Sciatic nerve (tissue), 2 donors: Measurements from ENCODE around the gene TBC1D10A. TPM values are rescaled to one million over a fixed set of nuclear protein-coding genes. Genes with fewer than 3 reads are reported as not detected.

Source experiments
- ATAC-seq: fragments of 200-7000 bp; cut with Tn5 transposase; one replicate; pipeline ENCODE4 v1.9.1; 2020; ENCODE audit warnings: mild to moderate bottlenecking, moderate library complexity
- DNase-seq: peaks from one replicate; pipeline ENCODE4 v3.0.0-alpha.2; 2020; ENCODE audit warnings: low spot score
- intact Hi-C: fragments of 100-400 bp; cut with DNase I; formaldehyde crosslinking; loops from one replicate; pipeline ENCODE4 v1.14.2; 2022
- total RNA-seq: library from RNA; stranded (reverse); fragmentation: NEBNext Ultra II Directional; extraction: Animal tissue kit (Norgen Biotek cat#: 25700); gene quantifications from one replicate; pipeline ENCODE4 v1.2.1, GENCODE V29; 2021
- donor health status: DM: no; HTN: no; CAD: no.
- donor health status: DM: no; HTN: no; CAD: no.

The TBC1D10A gene
- total RNA-seq, 1 donor from 2014 or later, result 29.4 TPM

DNA sequence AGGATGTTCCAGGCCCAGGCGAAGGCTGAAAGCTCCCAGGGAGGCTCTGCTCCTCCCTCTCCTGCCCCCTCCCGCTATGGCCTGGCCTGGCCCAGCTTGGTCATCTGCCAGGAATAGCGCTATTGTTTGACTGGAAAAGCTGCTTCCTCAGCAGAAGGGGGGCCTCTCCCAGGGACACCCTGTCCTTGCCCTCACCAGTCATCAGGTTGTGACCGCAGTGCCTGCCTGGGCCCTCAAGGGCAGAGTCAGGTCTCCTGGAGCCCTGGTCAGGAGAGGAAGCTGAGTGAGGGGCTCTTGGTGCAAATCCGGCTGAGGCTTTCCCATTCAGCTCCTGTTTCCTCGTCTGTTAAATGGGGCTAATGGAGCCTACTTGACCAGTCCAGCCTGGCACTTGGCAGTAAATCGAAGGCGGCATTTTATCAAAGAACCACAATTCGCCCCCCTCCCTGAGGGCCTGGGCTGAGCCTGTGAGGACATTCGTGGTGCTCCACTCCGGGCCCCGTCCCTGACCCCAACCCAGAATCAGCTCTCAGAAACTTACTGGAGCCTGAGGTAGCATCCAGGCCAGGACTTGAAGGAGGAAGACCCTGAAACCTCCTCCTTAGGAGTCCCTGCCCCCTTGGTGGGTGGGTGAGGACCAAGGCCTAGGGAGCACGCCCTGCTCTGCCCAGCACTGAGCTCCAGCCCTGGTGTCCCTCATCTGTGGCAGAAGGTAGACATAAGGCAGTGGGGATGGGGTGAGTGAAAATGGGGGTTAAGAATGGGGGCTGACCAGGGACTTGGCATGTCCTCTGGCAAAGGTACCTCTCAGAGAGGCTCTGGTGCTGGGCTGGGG is 35.5 kb downstream of the TBC1D10A start:
- intact Hi-C loops, result no loop called here
- DNase-seq (peak; percentile 91), ATAC-seq (peak; percentile 51)

DNA sequence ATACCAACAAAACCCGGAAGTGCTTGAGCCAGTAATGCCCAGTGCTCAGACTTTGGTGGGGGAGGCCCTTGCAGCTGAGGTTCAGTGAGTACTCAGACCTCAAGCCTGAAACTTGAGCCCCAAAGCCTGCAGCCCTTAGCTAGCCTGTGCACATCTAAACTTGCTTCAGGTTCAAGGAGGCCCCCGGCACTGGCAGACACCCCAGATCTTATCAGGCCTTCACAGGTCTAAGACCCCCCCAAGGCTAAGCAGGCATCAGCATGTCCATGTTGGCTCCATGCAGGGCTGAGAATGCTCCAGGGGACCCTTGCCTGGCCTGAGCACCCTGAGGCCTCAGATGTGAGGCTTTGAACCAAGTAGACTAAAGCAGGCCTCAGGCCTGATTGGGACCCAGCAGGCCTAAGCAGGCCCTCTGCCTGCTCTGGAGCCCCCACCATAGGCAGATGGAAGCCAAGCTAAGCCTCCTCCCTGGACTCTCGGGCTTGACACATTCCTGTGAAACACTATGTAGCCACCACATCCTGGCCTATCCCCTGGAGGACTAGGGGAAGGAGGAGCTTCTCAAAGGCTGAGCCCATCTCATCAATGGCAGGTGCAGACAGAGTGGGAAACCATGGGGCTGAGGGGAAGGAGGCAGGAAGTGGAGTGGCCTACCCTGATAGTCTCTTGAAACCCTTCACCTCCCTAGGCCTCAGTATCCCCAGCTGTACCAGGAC is 36.2 kb downstream of the TBC1D10A start:
- no peak for DNase-seq

DNA sequence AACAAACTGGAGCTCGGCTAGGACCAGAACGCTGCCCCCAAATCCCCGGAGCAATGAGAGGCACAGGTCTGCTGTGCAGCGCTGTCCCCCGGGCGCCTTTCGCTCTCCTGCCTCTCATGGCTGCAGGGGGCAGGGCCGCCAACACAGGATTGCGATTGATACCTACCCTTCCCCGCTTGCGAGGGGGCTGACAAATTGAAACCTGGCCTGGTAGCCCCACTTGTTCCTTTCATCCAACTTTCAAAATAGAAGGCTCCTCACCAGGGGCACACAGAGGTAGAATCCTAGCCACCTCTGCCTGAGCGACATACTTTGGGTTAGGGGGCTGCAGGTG is 36.8 kb downstream of the TBC1D10A start:
- peak; percentile 10 for ATAC-seq
- DNase-seq, result peak; percentile 76

More for the DNA sequence above, 36.2 kb downstream of the TBC1D10A start:
- intact Hi-C loops, result no loop called here
- ATAC-seq, result peak; percentile 27

DNA sequence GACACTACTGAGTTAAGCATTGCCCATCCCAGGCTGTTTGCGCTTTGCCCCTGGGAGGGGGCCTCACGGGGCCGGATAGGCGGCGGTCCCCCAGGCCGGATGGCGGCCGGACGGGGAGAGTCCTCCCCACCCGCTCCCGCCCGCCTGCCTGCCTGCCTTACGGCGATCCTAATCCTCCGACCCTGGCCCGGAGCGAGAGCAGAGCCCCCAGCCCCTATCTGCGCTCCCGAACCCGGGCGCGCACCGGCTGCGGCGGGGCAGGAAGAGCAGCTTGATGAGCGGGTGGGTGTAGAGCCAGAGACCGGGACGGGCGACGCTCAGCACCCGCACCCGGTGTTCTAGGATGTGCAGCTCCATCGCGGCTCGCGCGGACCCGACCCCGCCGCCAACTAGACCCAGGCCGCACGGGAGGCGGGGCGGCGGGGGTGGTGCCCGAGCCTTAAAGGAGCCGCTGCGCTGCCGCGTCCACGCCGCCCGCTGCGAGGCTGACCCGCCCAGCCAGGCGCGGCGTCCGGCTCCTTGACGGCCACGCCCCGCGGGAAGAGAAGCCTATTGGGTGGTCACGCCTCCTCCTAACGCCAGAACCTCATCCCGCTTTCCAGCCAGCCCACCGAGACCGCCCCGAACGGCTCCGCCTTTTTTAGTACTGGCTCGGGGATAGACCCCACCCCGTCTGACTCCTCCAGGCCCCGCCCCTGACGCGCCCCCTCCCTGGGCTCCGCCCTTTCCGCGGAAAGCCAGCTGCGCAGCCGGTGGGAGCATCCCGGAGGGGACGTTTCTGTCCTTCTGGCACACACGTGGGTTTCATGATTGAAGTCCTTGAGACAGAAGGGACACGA is 37.4 kb downstream of the TBC1D10A start, which contains the start of gene CASTOR1:
CASTOR1 (minus strand) TSS at position 365 of the 839 bp plus-strand sequence; CDS start at position 357, 8 bp downstream.
- intact Hi-C loops, result loop anchor here (5.0 kb wide), 1 partner anchor 98 kb away; the partner anchor contains the start of gene RNF215
- peak; percentile 91 for ATAC-seq
- peak; percentile 99 for DNase-seq

More for the DNA sequence above, 36.8 kb downstream of the TBC1D10A start:
- intact Hi-C loops, result loop anchor here (5.0 kb wide), 1 partner anchor 97 kb away; the partner anchor contains the start of gene RNF215

DNA sequence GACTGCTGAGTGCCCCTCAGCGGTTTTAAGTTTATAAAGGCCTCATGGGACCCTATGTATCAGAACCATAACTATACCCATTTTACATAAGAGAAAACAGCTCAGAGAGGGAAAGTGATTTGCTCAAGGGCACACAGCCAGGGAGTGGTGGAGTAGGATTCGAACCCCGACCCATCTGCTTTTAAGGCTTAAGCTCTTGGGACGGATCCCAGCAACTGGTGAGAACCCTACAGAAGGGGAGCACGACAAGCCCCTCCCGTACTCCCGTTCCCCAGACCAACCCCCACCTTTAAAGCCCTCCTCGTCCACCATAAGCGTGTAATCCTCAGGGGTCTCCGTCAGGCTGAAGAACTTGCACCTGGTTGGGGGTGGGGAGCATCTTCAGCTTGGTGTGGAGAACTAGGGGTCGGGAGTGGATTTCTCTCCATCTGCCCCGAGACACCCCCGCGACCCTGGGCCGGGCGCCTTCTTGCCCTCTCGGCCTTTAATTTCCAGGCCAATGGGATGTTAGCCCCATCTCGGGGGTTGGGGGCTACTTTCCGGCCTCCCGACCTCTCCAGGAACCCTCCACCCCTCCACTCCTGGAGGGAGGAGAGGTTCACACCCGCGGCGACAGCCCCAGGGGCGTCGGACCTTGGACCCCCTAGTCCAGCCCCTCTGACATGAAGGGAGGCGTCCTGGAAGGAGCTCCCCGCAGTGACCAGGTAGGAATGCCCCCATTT is 38.2 kb downstream of the TBC1D10A start:
- ATAC-seq, result no peak
- intact Hi-C loops, result loop anchor here (5.0 kb wide), 1 partner anchor 99 kb away; the partner anchor contains the start of gene RNF215
- DNase-seq, result no peak

DNA sequence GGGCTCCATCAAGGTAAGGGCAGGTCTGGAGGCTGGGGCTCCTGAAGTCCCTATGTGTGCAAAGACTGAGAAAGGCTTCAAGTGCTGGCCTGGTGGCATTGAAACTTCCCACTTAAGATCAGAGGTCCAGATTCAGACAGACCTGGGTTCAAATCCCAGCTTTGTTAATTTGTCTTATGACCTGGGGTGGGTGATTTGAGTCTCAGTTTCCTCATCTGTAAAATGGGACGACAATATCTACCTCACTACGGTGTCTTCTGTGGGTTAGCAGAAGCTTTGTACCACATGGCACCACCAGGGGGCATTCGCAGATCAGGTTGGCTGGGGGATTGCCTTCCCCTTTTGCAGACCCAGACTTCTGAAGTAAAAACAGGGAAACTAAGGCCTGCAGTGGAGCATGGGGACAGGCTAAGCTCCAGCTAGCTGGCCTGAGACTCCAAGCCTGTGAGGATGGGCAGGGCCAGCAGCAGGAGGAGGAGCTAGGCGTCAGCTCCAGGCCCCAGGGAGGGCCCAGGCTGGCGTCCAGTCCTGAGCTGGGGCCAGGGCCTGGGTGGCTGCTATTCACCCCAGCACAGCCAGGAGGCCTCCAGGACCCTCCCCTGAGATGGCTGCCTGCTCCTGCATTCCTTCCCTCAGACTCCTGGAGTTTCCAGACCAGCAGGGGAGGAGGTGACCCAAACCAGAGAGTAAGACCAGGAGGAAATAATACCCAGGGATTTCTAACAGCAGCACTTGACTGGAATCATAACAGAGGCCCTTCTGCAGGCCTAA is 38.9 kb downstream of the TBC1D10A start:
- peak; percentile 80 for ATAC-seq
- intact Hi-C loops, result loop anchor here (5.0 kb wide), 1 partner anchor 99 kb away; the partner anchor contains the start of gene RNF215
- DNase-seq, result peak; percentile 92

DNA sequence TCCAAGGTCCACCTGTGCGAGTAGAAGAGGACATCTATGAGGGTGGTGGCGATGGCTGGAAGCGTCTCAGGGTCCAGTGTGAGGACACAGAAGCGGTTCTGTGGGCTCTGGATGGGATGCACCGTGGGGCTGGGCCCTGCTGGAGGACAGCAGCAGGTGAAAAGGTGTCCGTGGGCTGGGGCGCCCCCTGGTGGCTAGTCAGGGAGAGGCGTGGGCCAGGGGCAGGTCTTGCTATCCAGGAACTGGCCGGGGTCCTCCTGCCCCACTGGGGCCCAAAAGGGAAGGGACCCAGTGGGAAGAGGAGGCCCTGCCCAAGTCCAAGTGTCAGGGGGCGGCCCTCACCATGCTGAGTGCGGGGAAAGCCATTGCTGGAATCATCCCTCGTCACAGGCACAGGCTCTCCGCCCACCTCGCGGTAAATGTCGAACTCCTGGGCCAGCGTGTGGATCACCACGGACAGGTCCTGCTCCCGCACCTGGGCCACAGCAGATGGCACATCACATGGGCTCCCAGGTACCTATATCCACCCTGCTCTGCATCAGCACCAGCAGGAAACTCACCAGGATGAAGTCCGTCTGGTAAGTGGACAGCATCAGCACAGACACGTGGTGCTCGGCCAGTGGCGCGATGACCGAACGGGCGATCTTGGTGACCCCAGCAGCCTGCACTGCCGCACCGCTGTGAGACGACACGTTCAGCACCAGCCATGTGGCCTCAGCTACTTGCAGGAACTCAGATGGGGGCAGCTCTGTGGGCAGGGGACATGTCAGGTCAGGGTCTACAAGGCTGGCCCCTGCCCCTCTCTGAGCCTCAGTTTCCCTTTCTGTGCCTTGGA is 39.7 kb downstream of the TBC1D10A start:
- no peak for ATAC-seq
- peak; percentile 85 for DNase-seq
- intact Hi-C loops, result loop anchor here (5.0 kb wide), 1 partner anchor 100 kb away; the partner anchor contains the start of gene RNF215

DNA sequence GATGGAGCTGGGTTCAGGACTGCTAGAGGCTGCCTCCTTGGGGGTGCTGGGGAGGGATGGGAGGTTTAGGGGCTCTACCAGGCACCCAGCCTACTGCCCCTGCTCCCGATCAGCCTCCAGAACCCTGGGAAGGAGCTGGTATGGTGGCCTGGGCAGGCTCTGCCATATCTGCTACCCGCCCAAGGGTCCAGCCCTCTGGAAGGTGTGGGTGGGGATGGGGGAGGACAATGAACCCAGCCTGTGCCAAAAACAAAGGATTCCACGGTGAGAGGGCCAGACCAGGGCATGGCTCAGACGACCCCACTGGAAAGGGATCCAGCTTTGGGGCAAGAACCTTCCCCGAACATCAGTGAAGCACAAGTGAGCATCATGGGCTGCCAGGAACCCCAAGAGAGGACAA is 40.4 kb downstream of the TBC1D10A start:
- no peak for DNase-seq
- no peak for ATAC-seq
- intact Hi-C loops, result loop anchor here (5.0 kb wide), 1 partner anchor 101 kb away; the partner anchor contains the start of gene RNF215

DNA sequence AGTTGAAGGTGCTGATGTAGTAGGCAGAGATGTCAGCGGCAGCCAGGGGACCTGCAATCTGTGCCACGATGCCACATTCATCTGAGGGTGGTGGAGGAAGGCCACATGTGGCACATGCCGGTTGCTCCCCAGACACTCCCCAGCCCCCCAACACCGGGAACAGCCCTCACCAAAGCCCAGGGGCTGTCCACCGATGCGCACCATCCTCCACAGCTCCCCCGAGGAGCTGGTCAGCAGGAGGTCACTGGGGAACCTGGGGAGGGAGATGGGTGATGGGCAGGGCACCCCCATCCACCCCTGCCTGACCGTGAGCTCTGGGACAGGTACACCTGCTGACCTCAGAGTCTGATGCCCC is 40.9 kb downstream of the TBC1D10A start:
- ATAC-seq (no peak), DNase-seq (no peak)
- intact Hi-C loops, result loop anchor here (5.0 kb wide), 1 partner anchor 101 kb away; the partner anchor contains the start of gene RNF215

DNA sequence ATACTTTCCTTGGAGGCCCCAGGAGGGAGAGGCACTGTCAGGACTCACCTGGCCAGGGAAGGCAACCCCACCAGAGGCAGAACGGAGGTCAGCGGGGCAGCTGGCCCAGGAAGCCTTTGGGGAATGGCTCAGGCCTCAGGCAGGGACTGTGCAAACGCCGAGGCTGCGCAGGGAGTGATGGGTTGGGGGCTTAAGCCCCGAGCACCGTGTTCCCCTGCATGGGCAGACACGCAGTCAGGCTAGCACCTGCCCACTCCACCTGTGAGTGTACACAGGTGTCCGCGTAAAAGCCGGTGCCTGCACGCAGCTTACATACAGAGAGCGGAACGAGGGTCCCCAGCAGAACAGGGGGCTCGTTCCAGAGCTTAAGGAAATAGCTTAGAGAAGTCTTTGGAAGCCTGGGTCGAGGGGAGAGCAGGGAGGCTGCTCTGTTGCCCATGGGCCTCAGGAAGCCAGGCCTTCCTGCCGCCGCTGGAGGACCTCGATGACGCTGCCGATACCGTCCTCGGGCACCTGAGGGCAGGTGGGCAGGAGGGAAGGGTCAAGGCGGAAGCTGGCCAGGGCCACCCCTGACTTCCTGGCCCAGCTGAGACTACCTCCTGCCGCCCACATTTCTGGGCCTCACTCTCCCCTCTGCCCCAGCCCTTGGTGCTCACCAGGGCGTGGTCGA is 41.4 kb downstream of the TBC1D10A start:
- DNase-seq, result no peak
- ATAC-seq, result no peak
- intact Hi-C loops, result loop anchor here (5.0 kb wide), 1 partner anchor 102 kb away; the partner anchor contains the start of gene RNF215

DNA sequence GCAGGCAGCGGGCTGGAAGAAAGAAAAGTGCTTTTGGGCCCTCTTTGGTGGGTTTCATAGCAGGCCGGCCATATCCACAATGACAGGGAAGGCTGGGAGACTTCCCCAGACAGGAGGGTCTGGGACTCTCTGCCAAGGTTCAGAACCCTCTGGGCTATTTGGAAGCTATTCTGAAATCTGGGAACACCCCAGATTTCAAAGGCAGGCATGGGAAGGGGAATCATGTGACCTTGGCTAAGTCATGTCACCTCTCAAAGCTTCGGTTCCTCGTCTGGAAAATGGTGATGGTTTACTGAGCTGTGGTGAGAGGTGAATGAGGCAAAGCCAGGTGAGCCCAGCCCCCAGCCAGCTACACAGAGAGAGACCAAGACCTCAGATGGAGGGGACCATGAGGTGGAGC is 42.1 kb downstream of the TBC1D10A start:
- intact Hi-C loops, result loop anchor here (5.0 kb wide), 1 partner anchor 103 kb away; the partner anchor contains the start of gene RNF215
- DNase-seq (no peak), ATAC-seq (no peak)

DNA sequence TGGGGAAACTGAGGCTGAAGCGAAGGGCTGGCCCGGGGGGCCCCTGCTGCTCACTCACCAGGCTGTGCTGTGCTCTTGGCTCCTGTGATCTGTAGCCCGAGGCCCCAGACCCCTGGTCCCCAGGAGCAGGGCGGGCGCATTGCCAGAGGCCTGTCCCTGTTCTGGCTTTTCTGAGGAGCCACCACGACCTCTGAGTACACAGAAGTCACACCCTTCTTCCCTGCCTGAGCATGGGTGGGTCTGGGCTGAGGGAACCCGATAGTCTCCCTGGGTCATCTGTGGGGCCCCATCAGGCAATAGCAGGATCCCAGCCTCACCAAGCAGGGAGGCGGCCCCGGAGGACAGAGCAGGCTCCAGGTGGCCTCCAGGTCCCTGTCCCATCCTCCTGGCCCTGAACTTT is 42.6 kb downstream of the TBC1D10A start:
- intact Hi-C loops, result no loop called here
- ATAC-seq (no peak), DNase-seq (no peak)

DNA sequence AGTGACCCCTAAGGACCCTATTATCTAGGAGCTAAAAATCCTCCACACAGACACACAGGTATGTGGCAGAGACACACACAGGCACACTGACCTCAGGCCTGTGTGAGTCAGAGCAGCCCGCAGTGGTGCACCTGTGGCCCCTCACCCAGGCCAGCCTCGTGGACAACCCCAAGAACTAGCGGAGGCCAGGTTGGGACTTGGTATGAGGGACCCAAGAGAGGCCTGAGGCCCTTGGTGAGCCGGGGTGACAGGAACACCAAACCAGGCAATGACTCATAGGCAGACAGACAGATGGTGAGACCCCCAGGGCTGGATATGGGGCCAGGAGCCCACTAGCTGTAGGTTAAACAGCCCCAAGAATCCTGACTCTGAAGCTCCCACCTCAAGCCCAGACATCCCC is 43.4 kb downstream of the TBC1D10A start:
- ATAC-seq (no peak), DNase-seq (no peak)
- intact Hi-C loops, result no loop called here

DNA sequence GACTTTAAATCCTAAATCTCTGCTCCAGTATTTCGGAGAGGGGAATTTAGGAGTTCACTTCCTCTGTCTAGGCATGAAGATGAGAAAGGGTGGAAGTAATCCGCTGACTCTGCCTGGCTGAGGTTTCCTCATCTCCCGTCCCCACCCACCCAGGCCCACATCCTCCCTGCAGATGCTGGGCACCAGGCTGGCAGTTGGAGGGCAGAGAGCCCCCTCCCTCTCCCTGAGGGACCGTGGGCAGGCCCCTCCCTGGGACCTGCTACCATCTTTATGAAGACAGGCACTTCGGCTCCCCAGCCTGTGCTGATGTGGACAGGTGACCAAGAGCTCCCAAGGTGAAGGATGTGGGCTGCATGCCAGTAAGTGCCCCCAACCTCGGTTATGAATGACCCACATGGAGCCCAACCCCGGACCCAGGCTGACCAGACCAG is 44.1 kb downstream of the TBC1D10A start:
- ATAC-seq (no peak), DNase-seq (no peak)
- intact Hi-C loops, result no loop called here

DNA sequence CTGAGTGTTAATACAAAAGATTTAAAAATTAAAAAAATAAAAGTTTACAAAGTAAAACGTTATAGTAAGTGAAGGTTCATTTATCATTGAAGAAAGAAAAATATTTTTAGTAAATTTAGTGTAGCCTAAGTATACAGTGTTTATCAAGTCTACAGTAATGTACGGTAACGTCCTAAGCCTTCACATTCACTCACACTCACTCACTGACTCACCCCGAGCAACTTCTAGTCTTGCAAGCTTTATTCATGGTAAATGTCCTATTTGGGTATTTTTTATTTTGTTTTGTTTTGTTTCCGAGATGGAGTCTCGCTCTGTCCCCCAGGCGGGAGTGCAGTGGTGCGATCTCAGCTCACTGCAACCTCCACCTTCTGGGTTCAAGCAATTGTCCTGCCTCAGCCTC is 46.2 kb downstream of the TBC1D10A start:
- no peak for ATAC-seq

DNA sequence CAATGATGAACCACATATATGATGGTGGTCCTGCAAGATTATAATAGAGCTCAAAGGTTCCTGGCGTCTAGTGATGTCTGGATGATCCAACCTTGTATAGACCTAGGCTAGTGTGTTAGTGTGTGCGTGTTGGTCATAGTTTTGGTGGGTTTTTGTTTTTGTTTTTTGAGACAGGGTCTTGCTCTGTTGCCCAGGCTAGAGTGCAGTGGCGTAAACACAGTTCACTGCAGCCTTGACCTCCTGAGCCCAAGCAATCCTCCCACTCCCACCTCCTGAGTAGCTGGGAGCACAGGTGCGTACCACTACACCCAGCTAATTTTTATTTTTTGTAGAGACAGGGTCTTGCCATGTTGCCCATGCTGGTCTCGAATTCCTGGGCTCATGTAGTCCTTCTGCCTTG is 46.8 kb downstream of the TBC1D10A start:
- intact Hi-C loops, result no loop called here
- no peak for DNase-seq
- ATAC-seq, result no peak

More for the DNA sequence above, 46.2 kb downstream of the TBC1D10A start:
- intact Hi-C loops, result no loop called here
- no peak for DNase-seq
